DMS53 (cell line): ENCODE measurements around the gene STK38L.

ENCODE experiments used
- DNase-seq: peaks from one replicate; lab custom pipeline; 2025; lab: John Stamatoyannopoulos, UW

Gene STK38L

DNA sequence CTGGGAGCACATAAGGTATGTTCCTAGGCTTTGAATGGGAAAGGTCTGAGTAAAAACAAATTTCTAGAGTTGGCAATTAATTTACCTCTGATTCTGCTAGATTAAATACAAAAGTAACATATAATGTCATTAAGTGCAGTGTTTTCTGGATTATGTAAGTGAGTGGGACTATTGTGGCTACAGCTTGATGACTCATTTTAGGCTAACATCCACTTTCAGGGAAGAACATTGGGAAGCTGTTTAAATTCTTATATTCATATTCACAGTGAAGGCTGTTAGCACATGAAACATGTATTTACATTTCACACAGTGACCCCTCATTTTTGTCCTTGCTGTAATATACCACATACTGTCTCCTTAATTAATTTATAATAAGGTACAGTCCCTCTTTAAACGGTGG, 75.3 kb downstream of the STK38L start:
- DNase-seq, result peak; percentile 23

DNA sequence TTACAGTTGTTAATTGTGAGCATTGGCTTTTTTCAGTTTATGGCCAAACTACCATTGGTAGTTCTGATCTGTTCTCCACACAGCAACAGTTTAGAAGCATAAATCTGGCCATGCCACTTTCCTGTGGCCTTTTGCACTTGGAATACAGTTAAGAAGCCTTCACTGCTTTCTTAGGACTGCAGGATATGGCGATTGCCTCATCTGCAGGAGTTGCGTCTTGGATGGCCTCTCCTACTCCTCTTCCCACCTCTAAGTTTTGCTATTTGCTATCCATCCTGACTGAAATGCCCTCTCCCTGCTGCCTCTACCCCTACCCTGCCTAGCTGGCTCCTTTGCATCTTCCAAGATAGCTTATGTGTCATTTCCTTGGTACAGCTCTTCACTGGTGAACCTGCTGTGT, 75.8 kb downstream of the STK38L start:
- no peak for DNase-seq

DNA sequence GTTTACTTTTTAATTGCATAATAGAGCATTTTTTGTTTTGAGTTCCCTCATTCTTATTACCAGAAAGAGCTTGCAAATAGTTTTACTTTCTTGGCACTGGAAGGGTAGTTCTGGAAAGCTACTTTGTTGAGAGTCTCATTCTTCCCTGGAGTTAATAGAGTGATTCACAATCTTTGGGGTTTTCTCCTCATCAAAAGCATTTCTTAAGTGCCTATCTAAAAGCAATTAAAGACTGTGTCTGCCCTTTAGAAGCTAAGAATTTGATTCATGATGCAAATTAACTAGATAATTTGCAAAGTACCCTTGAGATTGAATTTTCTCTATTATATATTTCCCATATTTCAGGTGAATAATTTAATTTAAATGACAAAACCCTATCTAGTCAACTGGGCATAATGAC, 80.4 kb downstream of the STK38L start:
- DNase-seq, result no peak

DNA sequence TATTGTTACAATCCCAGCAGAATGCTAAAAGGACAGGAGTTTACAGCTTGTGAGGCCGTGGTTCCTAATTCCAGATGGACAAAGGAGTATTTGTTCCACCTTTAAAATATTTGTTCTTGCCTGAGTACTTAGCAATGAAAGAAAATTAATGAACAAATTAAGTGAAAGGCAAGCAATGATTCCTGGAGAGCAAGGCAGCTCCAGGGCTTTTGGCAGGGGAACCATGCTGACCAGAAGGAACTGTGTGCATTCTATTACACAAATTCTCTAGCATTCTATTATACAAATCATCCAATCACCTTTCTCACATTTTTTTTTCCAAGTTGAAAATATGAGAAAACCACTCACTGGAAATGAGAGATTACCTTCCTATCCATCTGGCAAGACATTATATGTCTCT, 86.8 kb downstream of the STK38L start:
- no peak for DNase-seq

DNA sequence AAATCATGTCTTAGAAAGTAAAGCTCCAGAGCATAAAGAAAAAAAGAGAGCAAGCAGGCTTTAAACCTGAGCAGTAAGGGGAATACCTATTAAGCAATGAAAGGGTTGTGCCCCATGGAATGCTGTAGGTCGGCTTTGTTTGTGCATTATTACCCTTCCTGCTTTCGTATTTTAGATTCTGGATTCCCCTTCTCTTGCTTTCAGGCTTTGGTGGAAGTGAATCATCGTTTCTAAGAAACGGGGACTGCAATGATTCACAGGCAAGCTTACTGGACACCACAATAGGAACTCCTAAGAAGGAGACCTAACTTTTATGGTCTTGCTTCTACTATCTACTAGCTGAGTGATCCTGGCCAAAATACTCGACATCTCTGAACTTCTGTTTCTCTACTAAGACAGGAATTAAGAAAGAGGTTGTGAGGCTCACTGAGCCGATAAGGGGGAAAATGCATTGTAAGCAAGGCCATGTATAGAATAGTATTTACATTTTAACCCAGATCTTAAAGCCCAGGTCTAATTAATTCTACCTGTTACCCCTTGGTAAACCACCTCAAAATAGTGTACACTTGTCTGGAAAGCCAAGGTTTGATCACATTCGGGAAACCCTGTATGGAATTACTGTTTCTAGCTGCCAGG, 87.3 kb downstream of the STK38L start:
- peak; percentile 57 for DNase-seq

DNA sequence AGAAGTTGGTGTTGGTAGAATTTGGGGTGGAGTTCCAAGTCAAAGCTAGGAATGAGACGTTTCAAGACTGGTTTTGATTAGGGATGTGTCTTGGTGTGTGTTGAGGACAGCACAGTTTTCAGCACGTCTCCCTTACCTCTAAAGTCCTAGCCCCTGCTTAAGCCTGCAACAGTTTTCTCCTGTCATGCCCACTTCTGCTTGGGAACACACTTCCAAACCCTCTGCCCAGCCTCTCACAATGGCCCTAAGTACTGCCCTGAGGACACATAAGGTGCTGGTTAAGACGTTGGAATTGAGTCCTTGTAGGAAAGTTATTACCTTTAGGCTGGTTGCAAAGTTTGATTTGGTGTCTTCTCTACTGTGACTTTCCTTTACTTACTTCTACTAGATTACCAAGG, 87.8 kb downstream of the STK38L start:
- DNase-seq, result no peak

DNA sequence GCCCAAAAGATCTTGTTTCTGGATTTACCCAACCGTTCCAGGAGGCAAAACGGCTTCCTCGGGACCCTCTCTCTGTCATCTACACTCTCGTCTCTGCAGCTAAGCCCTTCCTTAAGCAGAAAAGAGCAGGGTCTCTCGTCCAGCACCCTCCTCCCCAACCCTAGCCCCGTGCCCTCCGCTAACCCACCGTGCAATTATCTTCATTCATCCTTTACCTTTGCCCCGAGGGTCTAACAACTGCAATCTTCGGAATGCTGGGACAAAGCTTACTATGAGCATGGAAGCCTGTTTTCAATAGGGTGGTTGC, 88.3 kb downstream of the STK38L start:
- no peak for DNase-seq

DNA sequence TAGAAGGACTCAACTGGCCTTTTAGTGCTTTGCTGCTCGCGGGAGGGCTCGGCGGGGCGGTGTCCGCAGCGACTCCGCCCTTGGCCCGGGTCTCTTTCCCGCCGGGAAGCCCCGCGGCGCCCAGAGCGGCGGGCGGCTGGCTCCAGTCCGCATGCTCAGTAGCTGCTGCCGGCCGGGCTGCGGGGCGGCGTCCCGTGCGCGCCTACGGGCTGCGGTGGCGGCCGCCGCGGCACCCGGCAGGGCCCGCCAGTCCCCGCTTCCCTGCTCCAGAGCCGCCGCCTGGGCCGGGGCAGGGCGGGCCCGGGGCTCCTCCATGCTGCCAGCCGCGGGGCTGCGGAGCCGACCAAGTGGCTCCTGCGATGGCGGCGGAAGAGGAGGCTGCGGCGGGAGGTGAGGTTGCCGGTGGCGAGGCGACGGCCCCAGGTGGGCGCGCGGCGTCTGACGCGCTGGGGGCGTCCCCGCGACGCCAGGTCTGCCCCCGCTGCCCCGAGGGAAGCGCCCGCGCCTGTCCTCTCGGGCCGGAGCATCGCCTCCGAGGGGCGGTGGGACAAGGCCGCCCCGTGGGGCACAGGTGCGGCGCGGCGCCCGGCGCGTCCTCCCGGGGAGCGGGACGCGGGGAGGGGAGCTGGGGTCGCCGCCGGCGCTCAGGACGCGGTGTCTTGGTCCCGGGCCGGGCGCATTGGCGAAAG, 88.8 kb downstream of the STK38L start, which contains the start of gene BMAL2:
Gene BMAL2, plus strand, starts transcription at position 123 of the 689 bp plus-strand sequence. Its CDS starts 237 bp downstream, at position 360.
- DNase-seq, result peak; percentile 86

DNA sequence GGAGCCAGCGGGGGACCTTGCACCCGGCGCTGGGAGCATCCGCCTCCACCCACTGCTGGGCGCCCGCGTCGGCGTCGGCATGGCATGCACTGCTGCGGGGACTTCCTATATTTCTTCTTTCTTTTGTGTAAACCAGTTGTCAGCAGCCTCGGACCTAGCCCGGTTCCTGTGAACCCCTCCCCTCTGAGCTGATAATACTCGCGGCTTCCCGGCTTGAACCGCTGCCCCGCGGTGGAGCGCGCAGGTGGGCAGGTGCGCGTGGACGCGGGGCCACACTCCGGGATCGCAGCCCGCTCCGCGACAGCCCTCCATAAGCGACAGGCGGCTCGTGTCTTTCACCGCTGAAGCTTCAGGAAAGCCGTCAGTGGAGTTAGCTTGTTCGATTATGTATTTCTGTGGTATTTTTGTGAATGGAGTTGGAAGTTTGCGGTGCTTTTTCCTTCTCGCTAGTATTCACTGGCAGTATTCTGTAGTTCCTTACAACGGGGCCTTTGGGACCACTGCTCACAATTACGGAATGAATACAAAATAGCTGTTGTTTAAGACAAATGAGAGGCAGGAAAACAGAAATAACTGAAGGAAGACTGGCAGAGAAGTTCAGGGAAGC, 89.4 kb downstream of the STK38L start:
- peak; percentile 80 for DNase-seq

DNA sequence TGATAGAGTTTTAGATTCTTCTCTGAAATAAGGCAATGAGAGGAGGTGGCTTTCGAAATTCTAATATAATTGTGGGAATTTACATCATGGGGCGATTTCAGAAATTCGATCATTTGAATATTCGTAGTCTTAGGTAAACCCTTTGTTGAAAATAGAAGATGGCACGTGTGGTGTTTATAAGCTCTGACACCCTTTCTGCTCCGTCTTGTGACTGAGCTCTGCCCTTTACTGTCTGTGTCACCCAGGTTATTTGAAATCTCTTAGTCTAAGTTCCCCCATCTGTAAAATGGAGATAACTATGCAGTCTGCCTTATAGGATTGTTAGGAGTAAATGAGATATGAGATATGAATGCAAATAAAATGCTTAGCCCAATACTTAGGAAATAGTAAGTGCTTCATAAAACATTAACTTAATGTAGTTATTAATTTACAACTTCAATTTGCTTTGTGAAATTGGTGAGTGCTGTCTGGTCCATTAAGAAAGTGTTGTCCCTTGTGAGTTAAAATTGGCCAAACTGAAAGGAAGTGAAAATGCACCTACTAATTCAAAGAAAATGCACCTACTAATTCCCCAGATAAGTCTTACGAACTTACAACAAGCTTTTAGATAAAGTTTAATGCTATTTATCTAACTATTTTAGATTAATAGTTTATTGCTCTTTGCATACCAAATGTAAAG, 90.1 kb downstream of the STK38L start:
- peak; percentile 48 for DNase-seq

DNA sequence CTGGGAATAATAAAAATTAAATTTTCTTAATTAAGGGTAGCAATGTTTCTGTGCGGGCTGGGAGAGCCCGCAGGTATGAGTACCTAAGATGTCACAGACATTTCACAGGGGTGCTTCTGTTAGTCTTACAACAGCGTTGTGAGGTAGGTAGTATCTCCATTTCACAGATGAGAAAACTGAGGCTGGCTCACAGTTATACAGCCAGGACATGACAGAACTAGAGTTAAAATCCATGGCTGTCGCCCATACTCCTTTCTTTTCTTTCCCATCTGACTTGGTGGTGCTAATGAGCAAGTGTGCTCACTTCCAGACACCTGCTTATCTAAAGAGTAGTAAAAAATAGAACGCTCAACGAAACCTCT, 90.6 kb downstream of the STK38L start:
- no peak for DNase-seq

DNA sequence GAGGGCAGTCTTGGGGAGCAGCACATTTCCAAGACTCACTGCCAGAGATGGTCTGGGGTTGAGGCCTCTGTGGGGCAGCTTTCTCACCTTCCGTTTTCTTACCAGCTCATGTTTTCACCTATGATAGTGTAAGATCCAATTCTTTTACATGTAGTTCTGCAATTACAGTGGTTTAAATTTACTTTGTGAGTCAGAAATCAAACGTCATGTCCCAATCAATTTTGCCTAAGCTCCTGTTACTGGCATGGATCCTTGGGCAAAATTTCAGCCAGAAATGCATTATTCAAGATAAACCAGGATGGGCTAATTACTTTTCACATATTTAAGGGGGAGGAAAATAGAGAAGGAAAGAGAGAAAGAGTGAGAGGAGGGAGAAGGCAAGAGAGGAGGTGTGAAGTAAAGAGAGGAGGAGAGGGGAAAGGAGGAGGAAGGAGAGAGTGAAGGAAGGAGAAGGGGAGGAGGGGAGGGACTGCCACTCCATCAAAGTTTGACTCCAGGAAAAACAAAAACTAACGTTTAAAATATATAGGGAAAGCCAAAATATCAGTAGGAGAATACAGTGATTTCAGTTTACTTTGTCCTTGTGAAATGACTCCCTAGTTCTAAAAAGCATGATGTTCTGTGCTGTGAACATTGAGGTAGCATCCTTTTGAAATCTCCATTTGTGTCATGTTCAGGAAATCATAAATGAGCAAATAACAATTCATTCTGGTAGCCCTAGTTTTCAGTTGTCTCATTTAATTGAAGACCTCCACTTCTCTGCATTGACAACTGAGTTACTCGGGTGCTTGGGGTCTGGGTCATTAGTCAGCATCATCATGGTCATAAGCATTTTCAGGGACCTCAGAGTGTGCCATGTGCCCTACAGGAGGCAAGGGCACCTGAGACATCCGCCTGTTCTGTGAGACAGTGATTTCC, 91.5 kb downstream of the STK38L start:
- DNase-seq, result peak; percentile 24

DNA sequence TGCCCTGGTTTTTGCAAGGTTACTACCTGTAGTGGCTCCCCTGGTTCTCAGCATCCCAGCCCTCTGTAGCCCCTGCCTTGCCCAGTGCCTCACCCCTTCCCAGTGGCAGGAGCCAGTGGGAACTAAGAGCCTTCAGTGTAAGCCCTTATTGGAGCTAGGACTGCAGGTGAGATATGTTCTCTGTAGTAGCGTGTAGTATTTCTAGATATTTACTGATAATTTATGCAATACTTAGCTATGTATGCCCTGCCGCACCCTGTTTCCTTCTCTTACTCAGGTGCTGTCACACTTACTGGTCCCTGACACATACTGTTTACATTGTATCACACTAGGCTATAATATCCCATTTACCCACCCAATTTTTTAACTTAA, 92.2 kb downstream of the STK38L start:
- no peak for DNase-seq

DNA sequence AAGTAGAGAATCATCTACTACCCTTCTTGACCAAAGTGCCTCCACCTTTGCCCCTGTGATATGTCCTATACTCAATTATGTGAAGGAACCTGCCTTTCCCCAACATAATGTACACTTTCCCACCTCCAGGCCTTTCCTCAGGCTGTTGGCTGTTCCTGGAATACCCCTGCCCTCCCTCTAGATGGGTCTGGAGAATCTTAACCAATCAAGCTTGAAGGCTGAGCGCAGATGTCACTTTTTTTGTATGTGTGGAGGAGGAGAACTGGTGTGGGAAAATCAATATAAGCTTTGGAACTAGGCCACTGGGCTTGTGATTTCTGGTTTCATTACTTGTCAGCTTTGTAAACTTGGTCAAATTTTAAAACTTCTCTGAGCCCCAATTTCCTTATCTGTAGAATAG, 93.3 kb downstream of the STK38L start:
- no peak for DNase-seq

DNA sequence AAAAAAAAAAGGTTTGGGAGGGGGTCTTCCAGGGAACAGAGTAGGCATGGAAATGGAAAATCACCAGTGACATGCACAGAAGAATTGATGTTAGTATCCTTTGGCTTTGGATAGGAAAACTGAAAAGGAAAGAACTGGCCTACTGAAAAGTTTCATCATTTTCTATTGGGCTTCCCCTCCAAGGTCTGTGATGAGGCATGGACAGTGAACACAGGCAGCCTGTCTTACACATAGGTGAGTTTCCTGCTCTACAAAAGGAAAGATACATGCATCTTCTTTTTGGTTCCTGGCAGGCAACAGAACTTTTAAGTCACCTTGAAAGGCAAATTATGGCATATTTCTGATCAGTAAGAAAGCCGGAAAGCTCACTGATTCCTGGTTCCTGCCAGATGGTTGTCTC, 94.4 kb downstream of the STK38L start:
- DNase-seq, result no peak

DNA sequence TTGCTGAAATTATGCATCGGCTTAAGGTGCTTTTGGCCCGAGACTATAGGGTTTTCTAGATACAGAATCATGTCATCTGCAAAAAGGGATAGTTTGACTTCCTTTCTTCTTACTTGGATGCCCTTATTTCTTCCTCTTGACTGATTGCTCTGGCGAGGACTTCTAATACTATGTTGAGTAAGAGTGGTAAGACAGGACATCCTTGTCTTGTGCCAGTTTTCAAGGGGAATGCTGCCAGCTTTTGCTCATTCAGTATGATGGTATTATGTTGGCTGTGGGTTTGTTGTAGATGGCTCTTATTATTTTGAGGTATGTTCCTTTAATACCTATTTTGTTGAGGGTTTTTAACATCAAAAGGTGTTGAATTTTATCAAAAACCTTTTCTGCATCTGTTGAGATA, 96.9 kb downstream of the STK38L start:
- no peak for DNase-seq

DNA sequence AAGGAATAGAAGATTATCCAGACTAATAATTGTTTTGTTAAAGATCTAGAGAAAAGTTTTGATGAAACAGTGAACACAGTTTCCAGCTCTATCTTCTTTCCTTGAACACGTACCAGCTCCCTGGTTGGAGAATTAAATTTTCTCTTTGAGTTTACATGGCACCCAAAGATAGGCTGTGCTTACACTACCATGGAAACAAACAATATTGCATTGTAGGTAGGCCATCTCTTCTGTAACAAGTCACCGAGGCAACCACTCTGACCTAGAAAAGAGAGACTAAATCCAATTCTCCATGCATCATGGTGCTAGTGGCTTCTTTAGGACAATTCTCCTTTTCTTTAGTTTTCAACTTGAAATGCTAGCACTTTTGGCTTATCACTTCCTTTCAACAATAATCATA, 98.5 kb downstream of the STK38L start:
- DNase-seq, result no peak

DNA sequence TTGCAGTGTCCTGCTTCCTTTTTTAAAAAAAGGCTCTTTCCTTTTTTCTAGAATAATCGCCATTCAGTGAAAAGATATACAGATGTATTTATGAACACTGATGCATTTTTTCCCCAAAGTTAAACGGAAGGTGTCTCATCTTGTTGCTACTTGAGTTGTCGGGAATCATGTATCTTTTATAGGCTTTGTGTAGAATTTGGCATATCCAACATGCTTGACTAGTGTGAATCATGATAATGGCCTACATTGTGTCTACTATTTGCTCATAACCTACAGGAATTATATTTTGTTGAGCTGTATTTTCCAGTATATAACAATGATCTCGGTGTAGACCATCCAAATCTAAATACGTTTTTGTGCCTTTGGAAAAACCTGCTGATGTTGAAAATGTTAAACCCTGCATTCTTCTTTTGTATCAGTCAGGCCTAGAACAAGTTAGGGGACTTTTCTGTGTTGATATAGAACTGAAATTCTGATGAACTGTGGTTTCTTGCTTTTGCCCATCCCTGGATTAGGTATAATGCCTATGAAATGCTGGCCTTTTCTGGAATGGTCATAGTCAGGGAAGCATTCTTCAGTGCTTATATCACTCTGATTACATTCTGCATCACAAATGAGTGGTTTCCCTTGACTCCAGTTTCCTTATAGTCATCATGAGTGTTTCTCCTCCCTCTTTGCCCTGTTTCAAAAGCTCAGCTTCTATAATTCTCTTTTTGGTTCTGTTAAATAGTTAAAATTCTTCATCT, 99.3 kb downstream of the STK38L start:
- peak; percentile 39 for DNase-seq

DNA sequence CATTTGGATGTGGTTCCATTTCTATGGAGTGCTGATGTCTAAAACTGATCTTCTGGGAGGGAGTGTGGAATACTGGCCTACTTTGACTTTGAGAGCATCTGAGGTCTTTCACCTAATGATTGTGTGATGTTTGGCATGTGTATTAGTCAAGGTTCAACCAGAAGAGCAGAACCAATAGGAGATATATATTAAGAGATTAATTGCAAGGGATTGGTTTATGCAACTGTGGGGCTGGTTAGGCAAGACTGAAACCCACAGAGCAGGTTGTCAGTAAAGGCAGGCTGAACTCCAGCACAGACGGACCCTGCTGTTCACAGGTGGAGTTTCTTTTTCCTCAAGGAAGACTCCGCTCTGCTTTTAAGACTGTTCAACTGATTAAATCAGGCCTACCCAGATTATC, 100.2 kb downstream of the STK38L start:
- DNase-seq, result no peak

DNA sequence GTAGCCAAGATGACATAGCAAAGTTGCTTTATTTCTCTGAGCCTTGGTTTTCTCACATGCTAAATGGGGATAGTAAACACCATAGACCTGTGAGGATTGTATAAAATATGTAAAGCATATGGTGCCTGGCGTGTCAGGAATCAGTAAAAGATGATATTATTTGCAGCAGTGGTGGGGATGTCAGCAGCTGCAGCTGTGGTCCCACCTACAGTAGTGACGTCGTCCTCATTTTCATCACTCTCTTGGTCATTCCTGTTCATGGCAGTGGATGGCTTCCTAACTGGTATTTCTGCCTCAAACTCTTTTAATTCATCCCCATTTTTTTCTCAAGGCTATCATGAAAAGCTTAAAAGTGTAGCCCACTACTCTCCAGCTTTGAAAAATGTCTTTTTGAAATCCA, 100.7 kb downstream of the STK38L start:
- DNase-seq, result no peak

DNA sequence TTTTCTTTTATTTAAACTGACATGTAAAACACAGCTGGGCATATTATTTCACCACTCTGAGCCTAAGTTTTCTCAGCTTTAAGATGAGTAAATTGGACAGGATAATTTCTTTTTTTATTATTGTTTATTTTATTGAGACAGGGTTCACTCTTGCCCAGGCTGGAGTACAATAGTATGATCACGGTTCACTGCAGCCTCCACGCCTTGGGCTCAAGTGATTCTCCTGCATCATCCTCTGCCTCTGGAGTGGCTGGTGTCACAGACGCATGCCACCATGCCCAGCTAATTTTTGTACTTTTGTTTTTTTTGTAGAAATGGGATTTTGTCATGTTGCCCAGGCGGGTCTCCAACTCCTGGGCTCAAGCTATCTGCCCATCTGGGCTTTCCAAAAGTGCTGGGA, 101.3 kb downstream of the STK38L start:
- peak; percentile 67 for DNase-seq
